Measurements from ENCODE around the gene CEPT1.

Gene CEPT1

DNA sequence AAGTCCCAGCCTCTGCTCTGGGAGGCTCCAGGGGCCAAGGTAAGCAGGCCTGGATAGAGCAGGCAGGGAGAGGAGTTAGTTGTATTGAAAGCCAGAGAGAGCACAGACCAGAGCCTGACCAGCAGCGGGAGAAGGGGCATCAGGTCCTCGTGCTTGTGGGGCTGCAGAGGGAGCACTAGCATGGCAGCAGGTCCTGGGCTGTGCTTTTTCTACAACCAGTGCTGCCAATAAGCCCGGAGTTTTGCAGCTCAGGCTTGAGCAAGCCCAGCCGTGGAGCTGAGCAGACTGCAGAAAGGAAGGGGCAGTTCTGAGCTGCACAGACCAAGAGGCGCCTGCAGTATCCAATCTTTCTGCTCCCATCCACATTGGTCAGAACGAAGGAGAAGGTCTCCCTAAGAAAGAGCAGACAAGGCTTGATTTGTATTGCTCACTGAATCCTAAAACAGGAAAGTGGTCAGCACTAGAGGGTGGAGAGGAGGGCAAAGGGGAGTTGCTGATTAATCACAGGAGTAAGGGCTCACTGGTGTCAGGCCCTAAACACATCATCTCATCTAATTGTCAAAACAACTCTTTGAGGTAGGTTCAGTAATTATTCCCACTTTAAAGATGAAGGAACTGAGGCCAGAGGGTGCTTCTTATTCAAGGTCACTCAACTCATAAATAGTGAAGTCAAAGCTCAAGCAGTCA, 57.7 kb downstream of the CEPT1 start:
- no peak overlapping the region for H3K4me3 ChIP-seq (ENCODE audit: low read depth, low read length)
- no peaks in the 10 kb centered on the region for H3K36me3 ChIP-seq (ENCODE audit: control insufficient read depth, insufficient read depth, low read length)
- no peak overlapping the region for H3K27ac ChIP-seq

DNA sequence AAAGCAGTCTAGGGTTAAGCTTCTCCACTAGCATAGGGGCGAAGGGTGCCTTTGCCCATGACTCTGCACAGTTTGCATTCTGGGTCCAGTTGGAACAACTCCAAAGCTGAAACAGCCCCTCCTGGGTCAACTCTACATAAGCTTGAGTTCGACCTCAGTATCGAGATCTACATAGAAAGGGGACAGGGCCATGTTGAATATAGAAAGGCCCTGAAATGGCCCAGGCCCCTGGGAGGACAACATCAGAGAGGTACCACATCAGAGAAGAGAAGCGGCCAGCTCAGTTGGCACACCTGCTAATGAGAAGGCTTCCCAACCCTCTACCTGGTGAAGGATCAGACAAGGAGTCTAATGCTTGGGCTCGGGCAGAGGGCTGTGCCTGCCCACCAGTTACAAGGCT, 58.8 kb downstream of the CEPT1 start:
- Histone ChIP-seq H3K79me2 (no peaks in the 10 kb centered on the region), H2AFZ (no peak overlapping the region), H3K36me3 (ENCODE audit: control insufficient read depth, insufficient read depth, low read length) (no peaks in the 10 kb centered on the region), H3K4me1 (peaks cover 16% of the 10 kb centered on the region), H3K9ac (no peak overlapping the region), H3K9me3 (ENCODE audit: control insufficient read depth, low read length) (no peaks in the 10 kb centered on the region), H3K4me3 (ENCODE audit: low read depth, low read length) (no peak overlapping the region), H3K4me2 (ENCODE audit: low read length) (no peak overlapping the region), H3K27ac (no peak overlapping the region), H3K27me3 (ENCODE audit: control insufficient read depth, insufficient read depth, low read length) (no peaks in the 10 kb centered on the region)
- TF ChIP-seq CTCF (IDR thresholded peaks at IDR 0.05): no peak

More for the DNA sequence above, 57.7 kb downstream of the CEPT1 start:
- peak; percentile 18 for TF ChIP-seq CTCF (IDR thresholded peaks at IDR 0.05)
- Histone ChIP-seq H3K79me2 (no peaks in the 10 kb centered on the region), H2AFZ (no peak overlapping the region), H3K9ac (no peak overlapping the region), H3K4me1 (peaks cover 16% of the 10 kb centered on the region), H3K27me3 (ENCODE audit: control insufficient read depth, insufficient read depth, low read length) (no peaks in the 10 kb centered on the region), H3K9me3 (ENCODE audit: control insufficient read depth, low read length) (no peaks in the 10 kb centered on the region), H3K4me2 (ENCODE audit: low read length) (no peak overlapping the region)

DNA sequence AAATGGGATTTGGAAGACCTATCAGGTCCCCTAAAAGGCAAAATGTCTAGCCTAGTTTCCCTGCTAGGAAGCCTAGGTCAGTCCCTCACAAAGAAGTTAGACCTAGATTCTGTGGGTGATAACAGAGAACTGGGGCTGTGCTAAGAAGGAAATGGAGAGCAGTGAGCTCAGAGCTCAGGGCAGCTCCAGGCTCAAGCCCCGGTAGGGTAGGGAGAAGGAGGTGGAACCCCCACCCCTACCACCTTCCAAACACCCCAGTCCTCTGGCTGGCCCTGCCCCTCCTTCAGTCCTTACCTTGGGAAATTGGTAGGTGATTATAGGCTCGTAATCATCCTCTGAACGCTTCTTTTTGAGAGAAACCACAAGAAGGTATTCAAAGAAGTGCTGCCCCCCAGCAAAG, 59.3 kb downstream of the CEPT1 start:
- Histone ChIP-seq H3K4me3 (ENCODE audit: low read depth, low read length) (no peak overlapping the region), H3K4me1 (peaks cover 16% of the 10 kb centered on the region), H3K4me2 (ENCODE audit: low read length) (peak overlapping the region; percentile 29), H3K9me3 (ENCODE audit: control insufficient read depth, low read length) (no peaks in the 10 kb centered on the region), H3K27me3 (ENCODE audit: control insufficient read depth, insufficient read depth, low read length) (no peaks in the 10 kb centered on the region), H3K27ac (peak overlapping the region; percentile 8), H3K79me2 (no peaks in the 10 kb centered on the region), H3K36me3 (ENCODE audit: control insufficient read depth, insufficient read depth, low read length) (no peaks in the 10 kb centered on the region), H2AFZ (no peak overlapping the region), H3K9ac (no peak overlapping the region)
- no peak for TF ChIP-seq CTCF (IDR thresholded peaks at IDR 0.05)

- H3K79me2 ChIP-seq: no peaks in the 10 kb centered on the region
- no peaks in the 10 kb centered on the region for H3K36me3 ChIP-seq (ENCODE audit: control insufficient read depth, insufficient read depth, low read length)
- H3K4me1 ChIP-seq: peaks cover 16% of the 10 kb centered on the region
- peak within 1 kb of the TSS; percentile 56 for H3K4me2 ChIP-seq (ENCODE audit: low read length)
- no peak within 1 kb of the TSS for H2AFZ ChIP-seq
- no peaks in the 10 kb centered on the region for H3K27me3 ChIP-seq (ENCODE audit: control insufficient read depth, insufficient read depth, low read length)
- H3K9ac ChIP-seq: no peak within 1 kb of the TSS
- no peaks in the 10 kb centered on the region for H3K9me3 ChIP-seq (ENCODE audit: control insufficient read depth, low read length)
- peak within 1 kb of the TSS; percentile 32 for H3K27ac ChIP-seq
- no peak for TF ChIP-seq CTCF (IDR thresholded peaks at IDR 0.05)
- peak within 1 kb of the TSS; percentile 32 for H3K4me3 ChIP-seq (ENCODE audit: low read depth, low read length)
Measured at GRCh38 chr1:111199881-111200801, 60.1 kb downstream of the CEPT1 start, which contains the start of gene DENND2D. Gene DENND2D (minus strand): TSS chr1:111200646. CDS start chr1:111200459, 187 bp downstream.
